HUES64 (cell line): ENCODE data around the gene ADARB1.
"Not testable (repeated sequence)": the region's sequence is repeated elsewhere in the genome, so short reads cannot be mapped to it uniquely, and the experiment has no call there.

Experiments
- H3K27ac ChIP-seq: 2 replicates; pipeline ENCODE4 v1.7.0; 2013; ENCODE audit warnings: low read depth, low read length, inconsistent platforms
- H3K27me3 ChIP-seq: 2 replicates; pipeline ENCODE4 v1.6.1; 2013; ENCODE audit warnings: mild to moderate bottlenecking, low read length; ENCODE audit not compliant: insufficient read depth
- H3K36me3 ChIP-seq: 2 replicates; pipeline ENCODE4 v1.6.1; 2013; ENCODE audit warnings: mild to moderate bottlenecking, low read length; ENCODE audit not compliant: insufficient read depth
- H3K4me1 ChIP-seq: 2 replicates; pipeline ENCODE4 v1.6.1; 2013; ENCODE audit warnings: mild to moderate bottlenecking, low read length, moderate library complexity; ENCODE audit not compliant: insufficient read depth
- H3K4me3 ChIP-seq: 2 replicates; pipeline ENCODE4 v1.5.1; 2013; ENCODE audit warnings: mild to moderate bottlenecking, low read length, moderate library complexity
- H3K9ac ChIP-seq: 2 replicates; pipeline ENCODE4 v1.6.1; 2013; ENCODE audit warnings: mild to moderate bottlenecking, low read depth, low read length
- H3K9me3 ChIP-seq: 2 replicates; pipeline ENCODE4 v1.6.1; 2013; ENCODE audit warnings: low read depth, low read length; ENCODE audit not compliant: insufficient read depth
- WGBS: fragments of 150-250, 120-280 bp; methylation state at CpG from one replicate; pipeline ENCODE4 v1.1.7; 2013; ENCODE audit warnings: missing lambda C conversion rate; 5-methylcytosine and 5-hydroxymethylcytosine counted together

ADARB1 gene

GRCh38 chr21:45134279-45135076 lies 60.1 kb downstream of the ADARB1 start:
- Histone ChIP-seq H3K4me3 (no peak overlapping the region), H3K9ac (no peak overlapping the region), H3K9me3 (no peaks in the 10 kb centered on the region), H3K27ac (no peak overlapping the region), H3K4me1 (no peaks in the 10 kb centered on the region), H3K36me3 (no peaks in the 10 kb centered on the region; the same call in 1 of the 2 replicates), H3K27me3 (no peaks in the 10 kb centered on the region)
- 96% methylated on average over 29 of the region's 29 CpGs for WGBS

- WGBS = 99% methylated on average over 3 of the region's 3 CpGs
- H3K9me3 ChIP-seq = no peaks in the 10 kb centered on the region
- no peaks in the 10 kb centered on the region for H3K27me3 ChIP-seq
- H3K27ac ChIP-seq = no peak overlapping the region
- H3K4me3 ChIP-seq = no peak overlapping the region
- no peaks in the 10 kb centered on the region; the same call in 1 of the 2 replicates for H3K36me3 ChIP-seq
- no peak overlapping the region for H3K9ac ChIP-seq
- no peaks in the 10 kb centered on the region for H3K4me1 ChIP-seq
Measured at GRCh38 chr21:45135122-45135521, 60.7 kb downstream of the ADARB1 start.

GRCh38 chr21:45135868-45136267 lies 61.5 kb downstream of the ADARB1 start:
- H3K27me3 ChIP-seq = no peaks in the 10 kb centered on the region
- H3K9ac ChIP-seq = no peak overlapping the region
- no peak overlapping the region for H3K27ac ChIP-seq
- H3K4me3 ChIP-seq = no peak overlapping the region
- WGBS = 87% methylated on average over 9 of the region's 9 CpGs
- H3K4me1 ChIP-seq = no peaks in the 10 kb centered on the region
- no peaks in the 10 kb centered on the region; the same call in 1 of the 2 replicates for H3K36me3 ChIP-seq
- H3K9me3 ChIP-seq = no peaks in the 10 kb centered on the region

GRCh38 chr21:45136500-45136899 lies 62.1 kb downstream of the ADARB1 start:
- H3K27ac ChIP-seq = no peak overlapping the region
- WGBS = 89% methylated on average over 8 of the region's 8 CpGs

GRCh38 chr21:45136927-45137611 lies 62.7 kb downstream of the ADARB1 start:
- H3K4me3 ChIP-seq = no peak overlapping the region
- H3K9ac ChIP-seq = no peak overlapping the region
- H3K36me3 ChIP-seq = no peaks in the 10 kb centered on the region; the same call in 1 of the 2 replicates
- no peaks in the 10 kb centered on the region for H3K4me1 ChIP-seq
- H3K27ac ChIP-seq = no peak overlapping the region
- 62% methylated on average over 10 of the region's 11 CpGs for WGBS
- no peaks in the 10 kb centered on the region for H3K27me3 ChIP-seq
- H3K9me3 ChIP-seq = no peaks in the 10 kb centered on the region

More at GRCh38 chr21:45136500-45136899, 62.1 kb downstream of the ADARB1 start:
- Histone ChIP-seq H3K27me3 (no peaks in the 10 kb centered on the region), H3K36me3 (no peaks in the 10 kb centered on the region; the same call in 1 of the 2 replicates), H3K4me1 (no peaks in the 10 kb centered on the region), H3K9me3 (no peaks in the 10 kb centered on the region), H3K4me3 (no peak overlapping the region), H3K9ac (no peak overlapping the region)

- Histone ChIP-seq H3K36me3 (no peaks in the 10 kb centered on the region; the same call in 1 of the 2 replicates), H3K27ac (no peak overlapping the region), H3K4me1 (no peaks in the 10 kb centered on the region), H3K9ac (no peak overlapping the region), H3K27me3 (no peaks in the 10 kb centered on the region), H3K4me3 (no peak overlapping the region), H3K9me3 (no peaks in the 10 kb centered on the region)
Measured at GRCh38 chr21:45137612-45137937, 63.2 kb downstream of the ADARB1 start.

- Histone ChIP-seq H3K9ac (no peak overlapping the region), H3K9me3 (no peaks in the 10 kb centered on the region), H3K4me1 (no peaks in the 10 kb centered on the region), H3K36me3 (no peaks in the 10 kb centered on the region; the same call in 1 of the 2 replicates), H3K27ac (no peak overlapping the region), H3K27me3 (no peaks in the 10 kb centered on the region), H3K4me3 (no peak overlapping the region)
- 69% methylated on average over 10 of the region's 12 CpGs for WGBS
Measured at GRCh38 chr21:45138199-45139002, 64.0 kb downstream of the ADARB1 start.

GRCh38 chr21:45139003-45139360 lies 64.6 kb downstream of the ADARB1 start:
- H3K27me3 ChIP-seq, H3K4me1 ChIP-seq, H3K36me3 ChIP-seq, H3K27ac ChIP-seq, H3K9me3 ChIP-seq, H3K4me3 ChIP-seq, H3K9ac ChIP-seq: not testable (repeated sequence)
- WGBS = 95% methylated on average over 7 of the region's 7 CpGs

GRCh38 chr21:45139473-45139872 lies 65.1 kb downstream of the ADARB1 start:
- H3K9me3 ChIP-seq = no peaks in the 10 kb centered on the region
- H3K4me3 ChIP-seq = no peak overlapping the region
- no peak overlapping the region for H3K27ac ChIP-seq
- no peaks in the 10 kb centered on the region; the same call in 1 of the 2 replicates for H3K36me3 ChIP-seq
- WGBS = 94% methylated on average over 13 of the region's 13 CpGs
- no peaks in the 10 kb centered on the region for H3K27me3 ChIP-seq
- H3K9ac ChIP-seq = no peak overlapping the region
- H3K4me1 ChIP-seq = no peaks in the 10 kb centered on the region

GRCh38 chr21:45140346-45140940 lies 66.1 kb downstream of the ADARB1 start:
- no peak overlapping the region for H3K9ac ChIP-seq
- WGBS = 36% methylated on average over 7 of the region's 9 CpGs
- H3K27me3 ChIP-seq = no peaks in the 10 kb centered on the region
- no peaks in the 10 kb centered on the region; the same call in 1 of the 2 replicates for H3K36me3 ChIP-seq
- H3K4me1 ChIP-seq = no peaks in the 10 kb centered on the region
- H3K9me3 ChIP-seq = no peaks in the 10 kb centered on the region
- H3K27ac ChIP-seq = no peak overlapping the region
- no peak overlapping the region for H3K4me3 ChIP-seq

- not testable (repeated sequence) for H3K36me3 ChIP-seq, H3K27ac ChIP-seq, H3K9me3 ChIP-seq, H3K4me3 ChIP-seq, H3K9ac ChIP-seq, H3K4me1 ChIP-seq, H3K27me3 ChIP-seq
- WGBS = 96% methylated on average over 4 of the region's 4 CpGs
Measured at GRCh38 chr21:45140944-45141343, 66.6 kb downstream of the ADARB1 start.
